GM12878 (cell line): ENCODE measurements around the gene ATP10A. TPM values are rescaled to one million over a fixed set of nuclear protein-coding genes. Genes with fewer than 3 reads are reported as not detected.

ENCODE experiments used
- ATAC-seq: fragments of 200-7000 bp; cut with Tn5 transposase; 3 replicates; pipeline ENCODE4 v1.9.1; 2020; ENCODE audit warnings: mild to moderate bottlenecking, moderate library complexity
- BruUV-seq: library from RNA; stranded (reverse); fragments of 400-500 nt; replicated peaks from 2 replicates; lab custom pipeline; 2021; lab: Mats Ljungman, UMichigan
- CTCF ChIA-PET: fragments of 300-600 bp; sonication (Branson Sonifier 250); formaldehyde crosslinking; extraction: SDS; loops from one replicate; lab custom pipeline; 2021; ENCODE audit warnings: inconsistent platforms; lab: Yijun Ruan, JAX
- POLR2A ChIA-PET: fragments of 350-600 bp; formaldehyde crosslinking; extraction: SDS; loops from one replicate; lab custom pipeline; 2021; ENCODE audit warnings: inconsistent platforms; lab: Charles Lee
- RAD21 ChIA-PET: fragments of 300-600 bp; sonication (Branson Sonifier 250); formaldehyde crosslinking; loops from one replicate; lab custom pipeline; 2023; ENCODE audit warnings: antibody characterized with exemption; ENCODE audit not compliant: unreplicated experiment; lab: Charles Lee
- SMC1A ChIA-PET: fragments of 300-600 bp; sonication (Branson Sonifier 250); formaldehyde crosslinking; loops from one replicate; lab custom pipeline; 2023; ENCODE audit not compliant: unreplicated experiment, uncharacterized antibody; lab: Charles Lee
- DNase-seq: peaks from one replicate; pipeline ENCODE4 v3.0.0-alpha.2; 2011; ENCODE audit warnings: low read depth, low spot score
- FAIRE-seq: peaks from 3 replicates; lab custom pipeline; 2011; peaks lifted over from hg19 to GRCh38; lab: Jason Lieb, UNC
- H2AFZ ChIP-seq: 2 replicates; pipeline ENCODE4 v1.6.0; 2011; ENCODE audit warnings: low read depth, low read length, control low read depth; ENCODE audit not compliant: control insufficient read depth
- H3K27ac ChIP-seq: 2 replicates; pipeline ENCODE4 v1.5.1; 2011; ENCODE audit warnings: control low read depth; ENCODE audit not compliant: control insufficient read depth, insufficient read depth
- H3K27me3 ChIP-seq, 2 experiments: replicated peaks in 1 of 2; 2 replicates each; pipeline versions ENCODE4 v1.6.0 to v1.6.1; 2011; ENCODE audit warnings: low read length in 1 of 2; ENCODE audit not compliant: control insufficient read depth in 2 of 2, insufficient read depth in 2 of 2
- H3K36me3 ChIP-seq, 2 experiments: 2 replicates each; pipeline ENCODE4 v1.5.1; 2011; ENCODE audit warnings: low read length in 1 of 2; ENCODE audit not compliant: control insufficient read depth in 2 of 2, insufficient read depth in 2 of 2
- H3K4me1 ChIP-seq: 2 replicates; pipeline ENCODE4 v1.6.1; 2011; ENCODE audit warnings: mild to moderate bottlenecking, low read length, moderate library complexity, mixed read lengths; ENCODE audit not compliant: control insufficient read depth, insufficient read depth
- H3K4me2 ChIP-seq: 2 replicates; pipeline ENCODE4 v1.6.0; 2011; ENCODE audit warnings: control low read depth; ENCODE audit not compliant: control insufficient read depth, insufficient read depth
- H3K4me3 ChIP-seq: fragments of 200-600 bp; sonication (generic); 2 replicates; pipeline ENCODE4 v1.5.1; 2016
- H3K79me2 ChIP-seq: 2 replicates; pipeline ENCODE4 v1.6.0; 2011; ENCODE audit warnings: low read length; ENCODE audit not compliant: control insufficient read depth, insufficient read depth
- H3K9ac ChIP-seq: 2 replicates; pipeline ENCODE4 v1.8.0; 2011; ENCODE audit warnings: low read length, control low read depth, mixed read lengths; ENCODE audit not compliant: control insufficient read depth, insufficient read depth
- H3K9me3 ChIP-seq: replicated peaks from 3 replicates; pipeline ENCODE4 v1.5.1; 2011; ENCODE audit warnings: mild to moderate bottlenecking, low read length; ENCODE audit not compliant: control insufficient read depth, insufficient read depth
- H4K20me1 ChIP-seq: 2 replicates; pipeline ENCODE4 v1.6.0; 2011; ENCODE audit not compliant: control insufficient read depth, insufficient read depth
- CREM ChIP-seq: IDR thresholded peaks from 2 replicates; pipeline ENCODE4 v1.6.1; 2014; ENCODE audit warnings: antibody characterized with exemption, low read depth
- FOS ChIP-seq: IDR thresholded peaks from 3 replicates; pipeline ENCODE4 v1.6.1; 2011; ENCODE audit warnings: borderline replicate concordance; ENCODE audit not compliant: insufficient read length; ENCODE audit errors: extremely low read depth
- FOXM1 ChIP-seq: IDR thresholded peaks from 2 replicates; pipeline ENCODE4 v1.6.1; 2012; ENCODE audit warnings: low read depth, mild to moderate bottlenecking, inconsistent platforms, low read length, moderate library complexity
- HDGF ChIP-seq: fragments of 450-650 bp; IDR thresholded peaks from 2 replicates; pipeline ENCODE4 v1.6.1; 2016; ENCODE audit warnings: antibody characterized with exemption
- KLF5 ChIP-seq: fragments of 450-650 bp; IDR thresholded peaks from 2 replicates; pipeline ENCODE4 v1.6.1; 2014; ENCODE audit warnings: mild to moderate bottlenecking; ENCODE audit not compliant: partially characterized antibody
- NFYB ChIP-seq: IDR thresholded peaks from 2 replicates; pipeline ENCODE4 v1.6.1; 2011; ENCODE audit warnings: low read depth, mild to moderate bottlenecking, low read length, improper control_type of control experiment, moderate library complexity; ENCODE audit not compliant: insufficient read depth
- RCOR1 ChIP-seq: conservative IDR thresholded peaks from 2 replicates; pipeline ENCODE4 v1.6.1; 2012; ENCODE audit warnings: low read depth, low read length, improper control_type of control experiment
- TAF1 ChIP-seq: IDR thresholded peaks from 2 replicates; pipeline ENCODE4 v1.6.1; 2011; ENCODE audit warnings: mild to moderate bottlenecking, low read depth, low read length, borderline replicate concordance
- TBL1XR1 ChIP-seq: IDR thresholded peaks from 2 replicates; pipeline ENCODE4 v1.6.1; 2012; ENCODE audit warnings: low read depth, low read length, improper control_type of control experiment
- ZNF24 ChIP-seq: fragments of 450-650 bp; IDR thresholded peaks from 2 replicates; pipeline ENCODE4 v1.6.1; 2017; ENCODE audit warnings: antibody characterized with exemption, mild to moderate bottlenecking
- ZNF274 ChIP-seq: IDR thresholded peaks from one replicate; pipeline ENCODE4 v1.8.0; 2011; ENCODE audit not compliant: insufficient read length, insufficient read depth
- ZZZ3 ChIP-seq: IDR thresholded peaks from 2 replicates; pipeline ENCODE4 v1.6.1; 2011; ENCODE audit warnings: low read depth; ENCODE audit not compliant: control insufficient read depth, insufficient read length
- WGBS: methylation state at CpG from one replicate; pipeline ENCODE4 v1.1.6; 2016; ENCODE audit warnings: low lambda C conversion rate; ENCODE audit not compliant: insufficient replicate concordance, insufficient coverage; ENCODE audit errors: missing lambda C conversion rate; 5-methylcytosine and 5-hydroxymethylcytosine counted together
- in situ Hi-C: fragments of 300-500 bp; cut with MboI; formaldehyde crosslinking; loops from 9 replicates; pipeline ENCODE4 v1.14.3; 2018; ENCODE audit warnings: mixed read lengths
- intact Hi-C: fragments of 100-400 bp; cut with micrococcal nuclease; formaldehyde crosslinking; loops from one replicate; pipeline ENCODE4 v1.14.2; 2022; ENCODE audit not compliant: unreplicated experiment
- polyA plus RNA-seq, 11 experiments: library from polyadenylated mRNA; depleted of rRNA in 4 of 11; unstranded in 6 of 11; stranded (reverse) in 5 of 11; fragments of >200 nt; fragmentation: Nextera tagmentation in 4 of 11; fragmentation: Illumina TruSeq in 1 of 11; extraction: Ambion mirVana in 4 of 11; extraction: Trizol in 1 of 11; gene quantifications; 1 replicate in 1 of 11; 2 replicates in 10 of 11; pipeline versions ENCODE4 v1.2.1 to v1.2.3, GENCODE V29; 2011 to 2016; ENCODE audit warnings: inconsistent platforms in 2 of 11, missing spikeins in 2 of 11, low read depth in 1 of 11
- total RNA-seq, 4 experiments: library from RNA; depleted of rRNA in 3 of 4; stranded (reverse); fragments of >200 nt in 3 of 4; fragmentation: Illumina TruSeq in 1 of 4; extraction: Trizol in 1 of 4; gene quantifications; 2 replicates each; pipeline versions ENCODE4 v1.2.1 to v1.2.3, GENCODE V29; 2013 to 2021
- TF ChIP-seq, protein P1 (sequence below): fragments of 450-650 bp; IDR thresholded peaks from 2 replicates; pipeline ENCODE4 v1.6.1; 2016; ENCODE audit warnings: mild to moderate bottlenecking
- TF ChIP-seq, protein P2 (sequence below): fragments of 150-350 bp; IDR thresholded peaks from 2 replicates; pipeline ENCODE4 v1.6.1; 2014; ENCODE audit warnings: mild to moderate bottlenecking, low read depth, low read length
- TF ChIP-seq, protein P3 (sequence below): fragments of 450-650 bp; IDR thresholded peaks from 2 replicates; pipeline ENCODE4 v1.6.1; 2017; ENCODE audit warnings: mild to moderate bottlenecking, low read depth, inconsistent platforms; ENCODE audit not compliant: poor library complexity, severe bottlenecking
- TF ChIP-seq, protein P4 (sequence below): IDR thresholded peaks from 2 replicates; pipeline ENCODE4 v1.6.1; 2011; ENCODE audit warnings: borderline replicate concordance, low read depth, mild to moderate bottlenecking, moderate library complexity, mixed read lengths, low read length; ENCODE audit not compliant: insufficient read depth; ENCODE audit errors: extremely low read length

ATP10A gene
- total and polyA plus RNA-seq, 10 of the 15 experiments (the other 5 are each of a cell fraction or from before 2014, with no cell fraction given): 0.04 to 1.5 (median 0.31) TPM; not detected in 2

DNA sequence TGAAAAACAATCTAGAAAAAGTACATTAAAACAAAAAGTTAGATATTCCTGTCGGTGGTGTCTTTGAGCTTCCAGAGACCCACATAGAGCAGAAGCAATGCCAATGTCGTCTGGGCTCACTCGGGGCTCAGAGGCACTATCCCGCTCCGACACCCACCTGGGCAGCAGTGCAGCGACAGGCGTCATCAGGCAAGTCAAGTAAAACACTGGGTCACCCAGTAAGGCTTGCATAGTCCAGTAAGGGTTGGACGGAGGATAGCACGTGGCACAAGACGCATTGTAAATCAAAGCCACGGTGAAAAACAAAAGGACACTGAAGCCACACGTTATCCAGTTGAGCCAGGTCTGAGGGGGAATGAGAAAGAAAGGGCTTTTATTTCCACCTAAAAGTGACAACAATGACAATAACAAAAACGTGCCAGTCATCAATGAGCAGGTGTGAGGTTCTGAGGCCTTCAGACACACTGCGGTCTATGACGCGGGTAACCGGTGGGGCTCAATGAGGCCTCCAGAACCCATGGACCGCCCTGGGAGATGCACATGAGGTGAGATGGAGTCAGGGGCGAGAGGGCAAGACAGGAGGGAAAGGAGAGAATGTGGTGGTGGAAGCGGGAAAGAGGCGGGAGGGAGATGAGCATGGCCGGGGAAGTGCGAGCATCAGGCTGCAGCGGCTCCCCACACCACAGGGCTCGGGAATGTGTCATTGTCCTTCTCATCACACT lies 183.0 kb downstream of the ATP10A start:
- Histone ChIP-seq H3K4me3 (no peak overlapping the region), H3K27me3 (no peaks in the 10 kb centered on the region), H4K20me1 (no peaks in the 10 kb centered on the region), H3K79me2 (no peaks in the 10 kb centered on the region), H3K36me3 (no peaks in the 10 kb centered on the region), H3K9me3 (no peaks in the 10 kb centered on the region; the same call in 2 of the 3 replicates), H3K27ac (no peak overlapping the region), H2AFZ (no peak overlapping the region), H3K9ac (no peak overlapping the region), H3K4me2 (no peak overlapping the region), H3K4me1 (no peaks in the 10 kb centered on the region)
- intact Hi-C loops: no loop called here
- DNase-seq (no peak), ATAC-seq (no peak), FAIRE-seq (no peak)
- SMC1A ChIA-PET: no interaction called here
- TF ChIP-seq NFYB (no peak), ZZZ3 (no peak), RCOR1 (no peak), ZNF274 (no peak), HDGF (no peak), FOS (no peak), FOXM1 (no peak), KLF5 (no peak), CREM (no peak), TAF1 (no peak), TBL1XR1 (no peak), ZNF24 (no peak)
- TF ChIP-seq, protein P1, sequence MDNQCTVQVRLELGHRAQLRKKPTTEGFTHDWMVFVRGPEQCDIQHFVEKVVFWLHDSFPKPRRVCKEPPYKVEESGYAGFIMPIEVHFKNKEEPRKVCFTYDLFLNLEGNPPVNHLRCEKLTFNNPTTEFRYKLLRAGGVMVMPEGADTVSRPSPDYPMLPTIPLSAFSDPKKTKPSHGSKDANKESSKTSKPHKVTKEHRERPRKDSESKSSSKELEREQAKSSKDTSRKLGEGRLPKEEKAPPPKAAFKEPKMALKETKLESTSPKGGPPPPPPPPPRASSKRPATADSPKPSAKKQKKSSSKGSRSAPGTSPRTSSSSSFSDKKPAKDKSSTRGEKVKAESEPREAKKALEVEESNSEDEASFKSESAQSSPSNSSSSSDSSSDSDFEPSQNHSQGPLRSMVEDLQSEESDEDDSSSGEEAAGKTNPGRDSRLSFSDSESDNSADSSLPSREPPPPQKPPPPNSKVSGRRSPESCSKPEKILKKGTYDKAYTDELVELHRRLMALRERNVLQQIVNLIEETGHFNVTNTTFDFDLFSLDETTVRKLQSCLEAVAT: no peak
- TF ChIP-seq, protein P2, sequence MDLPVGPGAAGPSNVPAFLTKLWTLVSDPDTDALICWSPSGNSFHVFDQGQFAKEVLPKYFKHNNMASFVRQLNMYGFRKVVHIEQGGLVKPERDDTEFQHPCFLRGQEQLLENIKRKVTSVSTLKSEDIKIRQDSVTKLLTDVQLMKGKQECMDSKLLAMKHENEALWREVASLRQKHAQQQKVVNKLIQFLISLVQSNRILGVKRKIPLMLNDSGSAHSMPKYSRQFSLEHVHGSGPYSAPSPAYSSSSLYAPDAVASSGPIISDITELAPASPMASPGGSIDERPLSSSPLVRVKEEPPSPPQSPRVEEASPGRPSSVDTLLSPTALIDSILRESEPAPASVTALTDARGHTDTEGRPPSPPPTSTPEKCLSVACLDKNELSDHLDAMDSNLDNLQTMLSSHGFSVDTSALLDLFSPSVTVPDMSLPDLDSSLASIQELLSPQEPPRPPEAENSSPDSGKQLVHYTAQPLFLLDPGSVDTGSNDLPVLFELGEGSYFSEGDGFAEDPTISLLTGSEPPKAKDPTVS: no peak
- TF ChIP-seq, protein P3, sequence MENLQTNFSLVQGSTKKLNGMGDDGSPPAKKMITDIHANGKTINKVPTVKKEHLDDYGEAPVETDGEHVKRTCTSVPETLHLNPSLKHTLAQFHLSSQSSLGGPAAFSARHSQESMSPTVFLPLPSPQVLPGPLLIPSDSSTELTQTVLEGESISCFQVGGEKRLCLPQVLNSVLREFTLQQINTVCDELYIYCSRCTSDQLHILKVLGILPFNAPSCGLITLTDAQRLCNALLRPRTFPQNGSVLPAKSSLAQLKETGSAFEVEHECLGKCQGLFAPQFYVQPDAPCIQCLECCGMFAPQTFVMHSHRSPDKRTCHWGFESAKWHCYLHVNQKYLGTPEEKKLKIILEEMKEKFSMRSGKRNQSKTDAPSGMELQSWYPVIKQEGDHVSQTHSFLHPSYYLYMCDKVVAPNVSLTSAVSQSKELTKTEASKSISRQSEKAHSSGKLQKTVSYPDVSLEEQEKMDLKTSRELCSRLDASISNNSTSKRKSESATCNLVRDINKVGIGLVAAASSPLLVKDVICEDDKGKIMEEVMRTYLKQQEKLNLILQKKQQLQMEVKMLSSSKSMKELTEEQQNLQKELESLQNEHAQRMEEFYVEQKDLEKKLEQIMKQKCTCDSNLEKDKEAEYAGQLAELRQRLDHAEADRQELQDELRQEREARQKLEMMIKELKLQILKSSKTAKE: no peak
- TF ChIP-seq, protein P4, sequence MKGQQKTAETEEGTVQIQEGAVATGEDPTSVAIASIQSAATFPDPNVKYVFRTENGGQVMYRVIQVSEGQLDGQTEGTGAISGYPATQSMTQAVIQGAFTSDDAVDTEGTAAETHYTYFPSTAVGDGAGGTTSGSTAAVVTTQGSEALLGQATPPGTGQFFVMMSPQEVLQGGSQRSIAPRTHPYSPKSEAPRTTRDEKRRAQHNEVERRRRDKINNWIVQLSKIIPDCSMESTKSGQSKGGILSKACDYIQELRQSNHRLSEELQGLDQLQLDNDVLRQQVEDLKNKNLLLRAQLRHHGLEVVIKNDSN: no peak
- in situ Hi-C loops: loop anchor here (10.0 kb wide), 1 partner anchor 55 kb away; no protein-coding TSS in a partner anchor
- 57% methylated on average over 25 of the region's 25 CpGs for WGBS
- POLR2A ChIA-PET: no interaction called here
- RAD21 ChIA-PET: no interaction called here
- no TSS peak for BruUV-seq
- CTCF ChIA-PET: no interaction called here
